Activated CD8-positive, alpha-beta memory T cell treated with anti-CD3 and anti-CD28 coated beads for 24 hours (primary cell): ENCODE data around the gene CAMK1D.

Experiments
- DNase-seq: peaks from one replicate; pipeline ENCODE4 v3.0.0-alpha.2; 2020

CAMK1D gene

DNA sequence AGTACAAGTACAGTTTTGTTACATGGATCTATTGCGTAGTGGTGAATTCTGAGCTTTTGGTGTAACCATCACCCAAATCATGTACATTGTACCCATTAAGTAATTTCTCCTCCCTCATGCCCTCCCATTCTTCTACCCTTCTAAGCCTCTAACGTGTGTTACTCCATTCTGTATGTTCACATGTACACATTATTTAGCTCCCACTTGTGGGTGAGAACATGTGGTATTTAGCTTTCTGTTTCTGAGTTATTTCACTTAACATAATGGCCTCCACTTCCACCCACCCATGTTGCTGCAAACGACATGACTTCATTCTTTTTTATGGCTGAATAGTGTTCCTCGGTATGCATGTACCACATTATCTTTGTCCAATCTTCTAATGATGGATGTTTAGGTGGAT, 251.3 kb downstream of the CAMK1D start:
- DNase-seq, result no peak

- DNase-seq, result no peak
Observed at GRCh38 chr10:12602521-12602920, 253.2 kb downstream of the CAMK1D start.

- peak; percentile 43 for DNase-seq
Observed at GRCh38 chr10:12603766-12604470, 254.6 kb downstream of the CAMK1D start.

GRCh38 chr10:12605580-12606405, 256.4 kb downstream of the CAMK1D start:
- peak; percentile 84 for DNase-seq

GRCh38 chr10:12606461-12606860, 257.1 kb downstream of the CAMK1D start:
- DNase-seq, result no peak

- no peak for DNase-seq
Observed at GRCh38 chr10:12608761-12609160, 259.4 kb downstream of the CAMK1D start.

- DNase-seq, result no peak
Observed at GRCh38 chr10:12609435-12609834, 260.1 kb downstream of the CAMK1D start.

GRCh38 chr10:12613136-12613535, 263.8 kb downstream of the CAMK1D start:
- no peak for DNase-seq

DNA sequence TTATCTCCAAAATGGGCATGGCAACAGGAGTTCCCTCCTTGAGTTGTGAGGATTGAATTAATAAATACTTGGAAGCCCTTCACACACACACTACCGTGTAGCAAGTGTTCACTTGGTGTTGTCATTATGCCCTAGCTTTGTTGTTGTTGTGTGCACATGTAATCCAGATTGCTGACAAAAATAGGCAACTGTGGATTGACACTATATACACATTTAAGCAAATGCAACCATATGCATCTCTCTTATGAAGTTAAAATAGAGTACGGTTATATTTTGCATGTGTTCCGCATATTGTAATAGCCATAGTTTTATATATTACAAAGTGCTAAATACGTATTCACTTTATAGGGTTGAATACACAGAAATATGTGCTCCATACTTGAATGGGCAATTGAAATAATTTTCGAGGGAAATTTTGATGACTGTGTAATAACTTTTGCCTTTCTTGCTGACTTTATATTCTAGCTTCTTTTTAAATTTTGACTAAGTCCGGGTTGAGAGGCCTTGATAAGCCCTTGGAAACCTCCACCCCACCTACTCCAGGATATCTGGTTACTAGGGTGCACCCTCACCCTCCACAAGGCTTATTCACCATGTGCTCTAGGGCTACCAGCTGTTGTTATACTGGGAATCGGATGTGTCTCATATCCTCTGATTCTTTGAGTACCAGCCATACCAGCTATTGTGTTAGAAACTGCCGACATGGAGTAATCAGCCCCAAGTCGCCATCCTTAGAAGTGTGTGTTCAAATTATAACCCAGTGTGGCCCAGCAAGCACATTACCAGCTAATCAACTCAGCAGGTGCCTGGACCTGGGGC, 265.0 kb downstream of the CAMK1D start:
- no peak for DNase-seq

GRCh38 chr10:12615296-12616220, 266.2 kb downstream of the CAMK1D start:
- no peak for DNase-seq

DNA sequence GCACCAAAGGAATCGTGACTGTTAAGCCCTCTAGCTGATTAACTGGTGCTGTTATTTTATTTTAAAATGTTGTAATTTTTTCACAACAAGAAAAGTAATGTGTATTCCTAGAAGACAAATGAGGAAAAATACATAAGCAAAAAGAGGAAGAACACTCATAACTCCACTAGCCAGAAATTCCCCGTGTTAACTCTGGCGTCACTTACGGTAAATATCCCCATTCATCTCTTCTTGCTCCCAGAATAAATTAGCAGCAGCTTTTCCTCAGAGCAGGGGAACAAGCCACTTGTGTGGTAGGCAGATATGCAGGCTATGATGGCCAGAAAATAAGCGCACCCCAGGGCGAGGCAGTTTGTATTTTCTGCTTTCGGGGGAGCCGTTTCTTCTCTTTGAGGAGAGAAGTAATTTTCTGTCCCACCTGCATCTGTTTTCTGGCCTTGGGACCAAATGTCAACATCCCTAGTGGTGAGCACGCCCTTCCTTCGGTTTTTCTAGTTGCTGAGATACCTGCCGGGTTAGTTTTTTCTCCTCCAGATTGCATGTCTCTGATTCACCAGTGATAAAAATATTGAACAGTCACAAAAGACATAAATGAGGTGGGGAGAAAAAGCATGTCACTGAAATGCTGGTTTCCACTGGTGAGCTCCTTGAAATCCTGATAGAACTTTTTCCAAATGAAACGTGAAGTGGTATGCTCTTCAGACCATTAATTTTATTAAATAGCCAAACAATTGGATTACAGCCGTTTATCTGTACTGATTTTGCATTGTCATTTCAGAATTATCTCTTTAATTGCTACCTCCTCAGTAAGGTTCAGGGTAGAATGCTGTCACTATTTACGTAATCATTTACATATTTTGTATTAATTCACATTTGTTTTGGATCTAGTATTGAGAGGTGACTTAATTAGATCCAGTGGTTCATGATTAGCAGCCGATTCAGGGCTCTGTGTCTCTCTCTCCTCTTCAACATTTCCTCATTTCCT, 268.1 kb downstream of the CAMK1D start:
- DNase-seq, result no peak

- DNase-seq, result no peak
Observed at GRCh38 chr10:12622016-12622415, 272.7 kb downstream of the CAMK1D start.

DNA sequence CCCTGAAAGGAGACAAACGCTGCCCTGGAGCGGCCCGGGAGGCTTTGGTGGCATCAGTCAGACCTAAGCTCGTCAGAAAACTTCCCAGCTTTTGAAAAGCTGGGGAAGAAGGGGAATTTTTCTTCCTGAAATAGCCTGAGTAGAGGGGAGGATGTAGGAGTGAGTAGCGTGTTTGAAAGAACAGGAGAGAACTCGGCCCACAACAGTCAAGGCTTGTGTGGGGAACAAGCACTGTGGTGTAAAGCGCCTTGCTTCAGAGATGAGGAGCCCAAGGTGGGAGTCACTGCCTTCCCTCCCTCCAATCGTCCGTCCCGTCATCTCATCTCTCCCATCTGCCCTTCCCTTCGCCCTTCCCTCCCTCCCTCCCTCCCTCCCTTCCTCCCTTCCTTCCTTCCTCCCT, 273.3 kb downstream of the CAMK1D start:
- DNase-seq, result no peak

GRCh38 chr10:12625393-12626023, 276.2 kb downstream of the CAMK1D start:
- DNase-seq, result no peak

DNA sequence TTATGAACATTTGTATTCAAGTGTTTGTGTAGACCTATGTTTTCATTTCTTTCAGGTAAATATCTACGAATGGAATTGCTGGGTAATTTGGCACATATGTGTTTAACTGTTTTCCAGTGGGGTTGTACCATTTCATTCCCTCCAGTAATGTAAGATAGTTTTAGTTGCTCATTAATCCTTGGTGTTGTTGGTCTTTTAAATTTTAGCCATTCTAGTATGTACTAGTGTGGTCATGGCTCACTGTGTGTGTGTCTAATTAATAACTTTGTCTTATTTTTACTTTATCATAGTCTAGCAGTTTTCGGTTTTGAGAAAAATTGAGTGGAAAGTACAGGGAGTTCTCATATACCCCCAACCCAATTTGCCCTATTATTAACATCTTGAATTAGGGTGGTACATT, 278.8 kb downstream of the CAMK1D start:
- no peak for DNase-seq

DNA sequence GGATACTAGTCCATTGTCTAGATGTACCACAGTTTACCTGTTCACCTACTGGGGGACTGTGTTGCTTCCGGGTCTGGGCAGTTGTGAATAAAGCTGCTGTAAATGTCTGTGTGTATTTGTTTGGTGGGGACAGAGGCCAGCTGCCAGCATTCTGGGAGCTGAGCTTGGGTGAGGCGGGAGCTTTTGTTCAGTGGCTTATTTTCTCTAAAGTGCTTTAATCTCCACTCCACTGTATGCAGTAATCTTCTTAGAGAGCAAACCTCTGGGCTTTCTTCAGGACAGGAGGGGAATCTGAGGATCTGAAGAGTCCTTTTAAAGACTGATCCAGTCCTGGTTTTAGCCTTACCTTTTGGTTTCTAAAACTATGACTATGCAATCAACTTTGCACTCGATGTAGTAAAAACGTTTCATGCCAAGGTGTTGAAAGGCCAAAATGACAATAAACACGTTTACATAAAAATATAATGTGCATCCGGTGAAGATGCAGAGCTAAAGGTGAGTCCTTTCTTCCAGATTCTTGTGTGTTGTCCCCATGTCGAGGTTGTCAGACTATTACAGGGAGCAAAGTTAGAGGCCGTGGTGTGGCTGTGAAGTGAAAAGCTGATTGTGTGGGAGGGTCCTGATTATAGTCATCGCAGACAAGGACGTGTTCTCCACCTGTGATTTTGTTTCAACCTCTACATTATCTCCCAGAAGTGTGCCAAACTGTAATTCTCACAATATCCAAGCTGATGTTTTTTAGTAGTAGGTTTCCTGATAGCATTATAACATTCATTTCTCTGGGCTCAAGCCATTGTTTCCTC, 279.8 kb downstream of the CAMK1D start:
- no peak for DNase-seq

DNA sequence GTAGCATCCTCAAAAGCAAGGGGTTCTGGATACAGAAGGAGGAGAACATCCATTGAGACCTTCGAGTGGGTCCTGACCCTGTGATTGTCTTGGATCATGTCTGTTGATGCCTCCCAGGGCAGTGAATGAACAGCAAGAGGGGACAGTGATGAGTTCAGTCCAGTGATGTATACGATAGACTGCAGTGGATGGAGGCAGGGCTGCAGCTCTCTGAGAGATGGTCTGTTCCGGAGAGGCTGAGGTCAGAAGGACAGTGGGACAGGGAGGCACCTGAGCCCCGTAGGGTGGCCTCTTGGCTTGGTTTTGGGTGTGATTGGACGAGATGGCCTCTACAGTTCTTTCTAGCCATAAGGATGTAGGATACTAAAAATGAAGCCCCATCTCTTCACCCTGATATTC, 280.4 kb downstream of the CAMK1D start:
- no peak for DNase-seq

- DNase-seq, result no peak
Observed at GRCh38 chr10:12631216-12631615, 281.9 kb downstream of the CAMK1D start.

DNA sequence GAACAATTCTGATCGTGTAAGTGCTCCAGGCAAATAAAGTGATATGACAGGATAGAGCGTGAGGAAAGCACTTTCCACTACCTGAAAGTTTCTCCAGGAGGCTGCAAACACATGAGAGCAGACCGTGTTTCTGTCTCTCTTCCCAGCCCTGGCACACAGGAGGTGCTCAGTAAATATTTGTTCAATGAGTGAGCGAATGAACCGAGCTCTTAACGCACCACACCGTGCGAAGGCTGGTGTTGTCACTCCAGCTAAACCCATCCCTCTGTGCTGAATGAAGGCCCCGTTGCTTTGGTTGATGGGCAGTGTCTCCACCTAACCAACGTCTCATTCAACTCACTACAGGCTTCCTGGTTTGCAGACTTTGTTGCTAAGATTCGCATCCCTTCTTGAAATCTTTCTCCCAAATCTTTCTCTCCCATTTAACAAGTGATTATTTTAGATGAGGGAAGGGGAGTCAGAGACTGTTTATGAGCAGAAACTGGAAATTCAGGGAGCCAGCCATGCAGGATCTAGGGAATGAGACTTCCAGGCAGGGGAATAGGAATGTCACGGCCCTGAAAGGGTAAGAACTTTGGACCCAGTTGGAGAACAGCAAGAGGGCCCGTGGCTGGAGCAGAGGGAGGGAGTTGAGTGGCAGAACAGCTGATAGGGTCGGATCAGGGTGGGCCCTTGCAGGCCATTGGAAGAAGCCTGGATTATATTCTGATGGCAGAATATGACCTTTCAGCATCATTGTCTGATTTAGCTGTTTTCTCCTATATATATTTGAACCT, 282.6 kb downstream of the CAMK1D start:
- DNase-seq, result no peak
